Astrocyte (in vitro differentiated cells and primary cell): ENCODE data around the gene TNRC18. TPM values are rescaled to one million over a fixed set of nuclear protein-coding genes. Genes with fewer than 3 reads are reported as not detected.
"Not testable (repeated sequence)": the region's sequence is repeated elsewhere in the genome, so short reads cannot be mapped to it uniquely, and the experiment has no call there.

Source experiments
- DNase-seq: peaks from one replicate; pipeline ENCODE4 v3.0.0-alpha.2; 2010; ENCODE audit warnings: low read depth
- FAIRE-seq: peaks from 2 replicates; lab custom pipeline; 2011; peaks lifted over from hg19 to GRCh38; lab: Jason Lieb, UNC
- H2AFZ ChIP-seq: 2 replicates; pipeline ENCODE4 v1.6.0; 2012; ENCODE audit warnings: low read depth, low read length, inconsistent platforms
- H3K27ac ChIP-seq: 2 replicates; pipeline ENCODE4 v1.5.1; 2011; ENCODE audit warnings: low read depth, low read length, inconsistent platforms
- H3K27me3 ChIP-seq: 2 replicates; pipeline ENCODE4 v1.6.0; 2011; ENCODE audit warnings: low read length, inconsistent platforms; ENCODE audit not compliant: insufficient read depth
- H3K36me3 ChIP-seq: 2 replicates; pipeline ENCODE4 v1.5.1; 2011; ENCODE audit warnings: low read length, inconsistent platforms; ENCODE audit not compliant: insufficient read depth
- H3K4me1 ChIP-seq: 2 replicates; pipeline ENCODE4 v1.5.1; 2011; ENCODE audit warnings: low read length, inconsistent platforms; ENCODE audit not compliant: insufficient read depth
- H3K4me2 ChIP-seq: 2 replicates; pipeline ENCODE4 v1.6.0; 2012; ENCODE audit warnings: low read length, inconsistent platforms
- H3K4me3 ChIP-seq: 2 replicates; pipeline ENCODE4 v1.5.1; 2011; ENCODE audit warnings: low read depth, mild to moderate bottlenecking, low read length, inconsistent platforms; ENCODE audit not compliant: insufficient read depth
- H3K79me2 ChIP-seq: 2 replicates; pipeline ENCODE4 v1.6.0; 2012; ENCODE audit warnings: mild to moderate bottlenecking, low read length, inconsistent platforms; ENCODE audit not compliant: insufficient read depth
- H3K9ac ChIP-seq: 2 replicates; pipeline ENCODE4 v1.6.0; 2012; ENCODE audit warnings: mild to moderate bottlenecking, low read length, inconsistent platforms
- H3K9me3 ChIP-seq: 2 replicates; pipeline ENCODE4 v1.5.1; 2012; ENCODE audit warnings: low read depth, mild to moderate bottlenecking, low read length, inconsistent platforms; ENCODE audit not compliant: insufficient read depth
- H4K20me1 ChIP-seq: 2 replicates; pipeline ENCODE4 v1.6.0; 2012; ENCODE audit warnings: low read length, inconsistent platforms; ENCODE audit not compliant: insufficient read depth
- H3K27ac Mint-ChIP-seq: one replicate; pipeline ENCODE4 v1.8.0; 2021; ENCODE audit warnings: mild to moderate bottlenecking, mixed read lengths; ENCODE audit not compliant: unreplicated experiment
- H3K27me3 Mint-ChIP-seq: one replicate; pipeline ENCODE4 v1.8.0; 2021; ENCODE audit warnings: low read depth, mixed read lengths; ENCODE audit not compliant: unreplicated experiment
- H3K36me3 Mint-ChIP-seq: one replicate; pipeline ENCODE4 v1.8.0; 2021; ENCODE audit warnings: low read depth, mixed read lengths; ENCODE audit not compliant: unreplicated experiment
- H3K4me1 Mint-ChIP-seq: one replicate; pipeline ENCODE4 v1.8.0; 2021; ENCODE audit warnings: low read depth, mixed read lengths; ENCODE audit not compliant: unreplicated experiment
- H3K4me3 Mint-ChIP-seq: one replicate; pipeline ENCODE4 v1.8.0; 2021; ENCODE audit warnings: mild to moderate bottlenecking, moderate library complexity, mixed read lengths; ENCODE audit not compliant: unreplicated experiment
- H3K9me3 Mint-ChIP-seq: one replicate; pipeline ENCODE4 v1.8.0; 2021; ENCODE audit warnings: mild to moderate bottlenecking, mixed read lengths; ENCODE audit not compliant: unreplicated experiment
- CTCF ChIP-seq: IDR thresholded peaks from 2 replicates; pipeline ENCODE4 v1.5.1; 2011; ENCODE audit warnings: low read depth, mild to moderate bottlenecking, inconsistent platforms, low read length, moderate library complexity; ENCODE audit not compliant: insufficient read depth
- EZH2 ChIP-seq: IDR thresholded peaks from 2 replicates; pipeline ENCODE4 v1.6.1; 2012; ENCODE audit warnings: mild to moderate bottlenecking, low read length, inconsistent platforms; ENCODE audit not compliant: insufficient read depth
- total RNA-seq: library from RNA; stranded (reverse); gene quantifications from 2 replicates; pipeline ENCODE4 v1.2.1, GENCODE V29; 2021

Gene TNRC18
- total RNA-seq, 1 donor from 2014 or later = 84.3 TPM

DNA sequence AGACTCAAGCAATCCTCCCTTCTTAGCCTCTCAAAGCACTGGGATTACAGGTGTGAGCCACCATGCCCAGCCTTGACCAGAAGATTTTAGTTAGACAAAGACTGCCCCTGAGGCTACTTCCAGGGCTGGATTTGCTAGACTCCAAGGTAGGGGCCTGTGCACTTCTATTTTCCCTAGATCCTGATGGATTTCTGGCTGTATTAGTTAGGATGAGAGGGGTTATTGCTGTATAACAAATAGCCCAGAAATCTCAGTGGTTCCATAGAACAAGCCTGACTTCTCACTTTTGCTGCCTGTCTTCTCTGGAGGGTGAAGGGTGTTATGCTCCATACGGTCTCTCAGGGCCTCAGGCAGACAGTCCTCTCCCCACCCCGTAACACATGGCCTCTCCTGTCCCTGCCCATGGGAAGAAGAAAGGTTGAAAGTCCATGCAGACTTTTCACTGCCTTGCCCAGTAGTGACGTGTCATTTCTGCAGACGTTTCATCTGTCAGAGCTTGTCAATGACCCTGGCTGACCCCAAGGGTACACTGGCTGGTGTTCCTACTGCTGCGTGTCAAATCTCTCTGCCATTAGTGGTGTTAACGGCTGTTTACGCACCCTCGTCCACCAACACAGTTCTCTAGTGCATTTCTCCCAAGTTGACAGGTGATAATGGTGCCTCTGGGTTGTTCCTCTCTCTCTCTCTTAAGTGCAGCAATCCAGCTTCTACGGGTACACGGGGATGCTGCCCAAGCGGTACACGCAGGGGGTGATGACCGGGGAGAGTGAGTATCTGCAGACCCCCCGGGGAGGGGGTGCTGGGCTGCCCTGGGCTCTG lies 129.3 kb downstream of the TNRC18 start:
- no peak overlapping the region for H3K4me3 Mint-ChIP-seq
- H4K20me1 ChIP-seq = no peaks in the 10 kb centered on the region
- H2AFZ ChIP-seq = no peak overlapping the region
- H3K4me1 ChIP-seq = no peaks in the 10 kb centered on the region
- no peaks in the 10 kb centered on the region for H3K36me3 ChIP-seq
- H3K4me1 Mint-ChIP-seq = no peaks in the 10 kb centered on the region
- peaks cover 5% of the 10 kb centered on the region for H3K9me3 Mint-ChIP-seq
- no peak for TF ChIP-seq EZH2
- TF ChIP-seq CTCF = no peak
- no peaks in the 10 kb centered on the region for H3K79me2 ChIP-seq
- no peak overlapping the region for H3K9ac ChIP-seq
- no peaks in the 10 kb centered on the region for H3K27me3 ChIP-seq
- DNase-seq (no peak), FAIRE-seq (no peak)
- no peak overlapping the region for H3K27ac ChIP-seq
- H3K27ac Mint-ChIP-seq = no peak overlapping the region
- peaks cover 25% of the 10 kb centered on the region for H3K27me3 Mint-ChIP-seq
- H3K36me3 Mint-ChIP-seq = peaks cover 8% of the 10 kb centered on the region
- H3K4me3 ChIP-seq = no peak overlapping the region
- peaks cover 3% of the 10 kb centered on the region for H3K9me3 ChIP-seq
- H3K4me2 ChIP-seq = no peak overlapping the region

DNA sequence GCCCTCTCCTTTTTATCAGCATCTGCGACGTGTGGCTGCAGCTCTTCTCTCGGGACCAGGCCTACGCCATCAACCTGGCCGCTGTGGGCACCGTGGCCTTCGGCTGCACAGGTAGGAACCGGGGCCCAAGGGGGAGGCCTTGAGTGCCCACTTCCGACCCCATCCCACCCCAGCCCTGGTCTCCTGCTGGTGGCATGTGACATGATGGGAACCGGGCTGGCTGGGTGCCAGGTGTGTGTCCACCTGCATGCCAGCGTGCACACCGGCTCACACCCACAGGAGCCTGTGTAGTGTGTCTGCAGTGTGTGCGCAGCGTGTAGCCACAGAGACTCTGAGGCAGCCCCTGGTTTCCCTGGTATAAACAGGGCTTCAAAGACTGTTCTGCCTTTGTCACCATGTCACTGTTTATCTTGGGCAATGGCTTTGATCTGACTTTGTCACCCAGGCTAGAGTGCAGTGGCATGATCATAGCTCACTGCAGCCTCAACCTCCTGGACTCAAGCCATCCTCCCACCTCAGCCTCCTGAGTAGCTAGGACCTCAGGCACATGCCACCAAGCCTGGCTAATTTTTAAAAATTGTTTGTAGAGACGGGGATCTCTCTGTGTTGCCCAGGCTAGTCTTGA lies 131.8 kb downstream of the TNRC18 start:
- not testable (repeated sequence) for H3K79me2 ChIP-seq, H3K4me1 Mint-ChIP-seq, H3K9me3 ChIP-seq, H3K27me3 ChIP-seq, H3K4me2 ChIP-seq, H3K36me3 Mint-ChIP-seq, H3K9ac ChIP-seq, H3K9me3 Mint-ChIP-seq, H3K36me3 ChIP-seq, H3K4me3 ChIP-seq, H2AFZ ChIP-seq, DNase-seq, H4K20me1 ChIP-seq, H3K4me3 Mint-ChIP-seq, H3K4me1 ChIP-seq, FAIRE-seq, H3K27ac Mint-ChIP-seq, H3K27ac ChIP-seq
- H3K27me3 Mint-ChIP-seq = peaks cover 14% of the 10 kb centered on the region

GRCh38 chr7:5291301-5291700 lies 132.3 kb downstream of the TNRC18 start:
- TF ChIP-seq CTCF = no peak
- TF ChIP-seq EZH2 = no peak
- FAIRE-seq = no peak
- Histone ChIP-seq H3K36me3 (no peaks in the 10 kb centered on the region), H3K27me3 (no peaks in the 10 kb centered on the region), H3K9me3 (peaks cover 3% of the 10 kb centered on the region), H3K4me3 (no peak overlapping the region), H3K27ac (no peak overlapping the region), H3K79me2 (no peaks in the 10 kb centered on the region), H3K4me2 (no peak overlapping the region), H4K20me1 (no peaks in the 10 kb centered on the region), H3K4me1 (no peaks in the 10 kb centered on the region), H2AFZ (no peak overlapping the region), H3K9ac (no peak overlapping the region)
- H3K27me3 Mint-ChIP-seq = peaks cover 17% of the 10 kb centered on the region
- no peaks in the 10 kb centered on the region for H3K4me1 Mint-ChIP-seq
- no peak overlapping the region for H3K4me3 Mint-ChIP-seq
- DNase-seq = no peak
- H3K27ac Mint-ChIP-seq = no peak overlapping the region
- H3K36me3 Mint-ChIP-seq = peaks cover 11% of the 10 kb centered on the region
- H3K9me3 Mint-ChIP-seq = peaks cover 5% of the 10 kb centered on the region
